SK-MEL-5 (cell line): ENCODE measurements around the gene TPRG1. TPM values are rescaled to one million over a fixed set of nuclear protein-coding genes. Genes with fewer than 3 reads are reported as not detected.

Experiments used
- DNase-seq: peaks from one replicate; pipeline ENCODE4 v3.0.0-alpha.2; 2016; ENCODE audit warnings: low read depth, low spot score
- in situ Hi-C: cut with HindIII; loops from 2 replicates; pipeline ENCODE4 v1.10.0; 2016; ENCODE audit warnings: low sequenced_read_pairs, high pct_unique_total_duplicates, low pct_unique_long_range_greater_than_20kb
- total RNA-seq: library from RNA; depleted of rRNA; stranded (reverse); fragments of >200 nt; shearing (Covaris generic); gene quantifications from 2 replicates; pipeline ENCODE4 v1.2.3, GENCODE V29; 2014

The TPRG1 gene
- total RNA-seq, 1 experiment from 2014 or later = 0.45 TPM

GRCh38 chr3:189204167-189204866 lies 32.5 kb downstream of the TPRG1 start:
- in situ Hi-C loops = no loop called here
- DNase-seq = no peak

- no peak for DNase-seq
- in situ Hi-C loops = no loop called here
These were observed 33.2 kb downstream of the TPRG1 start for GRCh38 chr3:189204937-189205336.

GRCh38 chr3:189210251-189210770 lies 38.5 kb downstream of the TPRG1 start:
- in situ Hi-C loops = no loop called here
- DNase-seq = no peak

GRCh38 chr3:189212681-189213080 lies 40.9 kb downstream of the TPRG1 start:
- DNase-seq = peak; percentile 55
- in situ Hi-C loops = no loop called here

GRCh38 chr3:189214651-189215050 lies 42.9 kb downstream of the TPRG1 start:
- in situ Hi-C loops = no loop called here
- no peak for DNase-seq

GRCh38 chr3:189222927-189223636 lies 51.3 kb downstream of the TPRG1 start:
- in situ Hi-C loops = no loop called here
- no peak for DNase-seq

GRCh38 chr3:189225431-189225830 lies 53.7 kb downstream of the TPRG1 start:
- in situ Hi-C loops = no loop called here
- no peak for DNase-seq

- DNase-seq = peak; percentile 16
These were observed 55.5 kb downstream of the TPRG1 start for GRCh38 chr3:189227249-189227648.

GRCh38 chr3:189229196-189229828 lies 57.5 kb downstream of the TPRG1 start:
- in situ Hi-C loops = no loop called here
- no peak for DNase-seq

More at GRCh38 chr3:189227249-189227648, 55.5 kb downstream of the TPRG1 start:
- in situ Hi-C loops = no loop called here

GRCh38 chr3:189232790-189233189 lies 61.0 kb downstream of the TPRG1 start:
- in situ Hi-C loops = no loop called here
- DNase-seq = no peak

GRCh38 chr3:189233225-189233858 lies 61.6 kb downstream of the TPRG1 start:
- DNase-seq = peak; percentile 78
- in situ Hi-C loops = no loop called here

GRCh38 chr3:189235214-189235613 lies 63.4 kb downstream of the TPRG1 start:
- no peak for DNase-seq
- in situ Hi-C loops = no loop called here

GRCh38 chr3:189236352-189236751 lies 64.6 kb downstream of the TPRG1 start:
- DNase-seq = no peak
- in situ Hi-C loops = no loop called here

- in situ Hi-C loops = no loop called here
- no peak for DNase-seq
These were observed 65.8 kb downstream of the TPRG1 start for GRCh38 chr3:189237526-189237925.

- DNase-seq = no peak
- in situ Hi-C loops = no loop called here
These were observed 66.3 kb downstream of the TPRG1 start for GRCh38 chr3:189238071-189238470.

GRCh38 chr3:189239616-189240015 lies 67.8 kb downstream of the TPRG1 start:
- in situ Hi-C loops = no loop called here
- DNase-seq = no peak

- no peak for DNase-seq
- in situ Hi-C loops = no loop called here
These were observed 78.2 kb downstream of the TPRG1 start for GRCh38 chr3:189249987-189250386.

- DNase-seq = no peak
- in situ Hi-C loops = no loop called here
These were observed 86.5 kb downstream of the TPRG1 start for GRCh38 chr3:189258261-189258660.
